Spleen (tissue), 11 donors: ENCODE measurements around the gene SREBF2. TPM values are rescaled to one million over a fixed set of nuclear protein-coding genes. Genes with fewer than 3 reads are reported as not detected.

ENCODE experiments used
- DNase-seq: peaks from one replicate; pipeline ENCODE4 v3.0.0-alpha.2; 2020
- H3K27ac ChIP-seq, 8 donors: fragments of 200-600 bp; sonication (generic) in 7 of 8; 1 replicate in 4 of 8; 2 replicates in 4 of 8; pipeline versions ENCODE4 v1.5.0 to v1.8.0; 2016 to 2021; ENCODE audit warnings: inconsistent platforms in 4 of 8, mild to moderate bottlenecking in 4 of 8, moderate library complexity in 1 of 8
- H3K27me3 ChIP-seq, 7 donors: fragments of 200-600 bp; sonication (generic) in 6 of 7; replicated peaks in 1 of 7; 1 replicate in 4 of 7; 2 replicates in 3 of 7; pipeline versions ENCODE4 v1.5.0 to v1.8.0; 2016 to 2021; ENCODE audit warnings: inconsistent platforms in 3 of 7, mild to moderate bottlenecking in 1 of 7
- H3K36me3 ChIP-seq, 6 donors: fragments of 200-600 bp; sonication (generic) in 5 of 6; 1 replicate in 4 of 6; 2 replicates in 2 of 6; pipeline versions ENCODE4 v1.5.0 to v1.8.0; 2016 to 2021; ENCODE audit warnings: inconsistent platforms in 2 of 6
- H3K4me1 ChIP-seq, 6 donors: fragments of 200-600 bp; sonication (generic) in 5 of 6; 1 replicate in 3 of 6; 2 replicates in 3 of 6; pipeline versions ENCODE4 v1.5.0 to v1.8.0; 2016 to 2021; ENCODE audit warnings: inconsistent platforms in 3 of 6
- H3K4me3 ChIP-seq, 8 donors: fragments of 200-600 bp; sonication (generic) in 7 of 8; 1 replicate in 4 of 8; 2 replicates in 4 of 8; pipeline versions ENCODE4 v1.5.0 to v1.8.0; 2016 to 2021; ENCODE audit warnings: inconsistent platforms in 4 of 8, mild to moderate bottlenecking in 4 of 8, moderate library complexity in 2 of 8
- H3K9me3 ChIP-seq, 8 donors: fragments of 200-600 bp; sonication (generic) in 7 of 8; 1 replicate in 4 of 8; 2 replicates in 4 of 8; pipeline versions ENCODE4 v1.5.0 to v1.8.0; 2016 to 2021; ENCODE audit warnings: inconsistent platforms in 4 of 8
- POLR2A ChIP-seq, 3 donors: fragments of 450-650 bp; IDR thresholded peaks; one replicate each; pipeline ENCODE4 v1.5.1; 2017; ENCODE audit warnings: antibody characterized with exemption in 3 of 3, mild to moderate bottlenecking in 1 of 3
- POLR2AphosphoS5 ChIP-seq, 3 donors: sonication (generic); formaldehyde crosslinking; IDR thresholded peaks; one replicate each; pipeline ENCODE4 v1.5.1; 2017; ENCODE audit warnings: antibody characterized with exemption in 3 of 3
- WGBS, 5 donors: extraction: QIAGEN DNeasy Blood & Tissue Kit in 3 of 5; methylation state at CpG; one replicate each; pipeline versions ENCODE4 v1.1.5 to v1.1.7; 2013 to 2018; 5-methylcytosine and 5-hydroxymethylcytosine counted together
- intact Hi-C: fragments of 100-400 bp; cut with DNase I; formaldehyde crosslinking; loops from one replicate; pipeline ENCODE4 v1.15.0; 2023; ENCODE audit warnings: low total_unique reads
- polyA plus RNA-seq, 3 donors: library from polyadenylated mRNA; stranded (reverse); fragments of 200-250 nt; gene quantifications; one replicate each; pipeline ENCODE4 v1.2.1, GENCODE V29; 2013
- total RNA-seq, 7 donors: library from RNA; depleted of rRNA in 3 of 7; stranded (reverse); fragments of >200 nt in 3 of 7; fragmentation: NEBNext Ultra II Directional in 4 of 7; extraction: Animal tissue kit (Norgen Biotek cat#: 25700) in 4 of 7; gene quantifications; one replicate each; pipeline versions ENCODE4 v1.1.0 to v1.2.1, GENCODE V29; 2016 to 2021
- TF ChIP-seq, protein P1 (sequence below), 11 experiments: fragments of 200-600 bp in 7 of 11; fragments of 450-650 bp in 4 of 11; sonication (generic) in 4 of 11; IDR thresholded peaks in 8 of 11; conservative IDR thresholded peaks in 3 of 11; 1 replicate in 7 of 11; 2 replicates in 4 of 11; pipeline versions ENCODE4 v1.4.0 to v1.8.0; 2016 to 2021; ENCODE audit warnings: antibody characterized with exemption in 11 of 11, inconsistent platforms in 4 of 11, mild to moderate bottlenecking in 1 of 11
- donor health status: healthy with polysubstance abuse.
- donor health status: DM: no; HTN: no; CAD: no; lungs with moderate emphysema.
- donor health status: DM: no; HTN: no; CAD: no.
- donor health status: Bipolar disorder and iron deficiency.
- donor health status: healthy.
- donor health status: DM: no; HTN: no; CAD: no.
- donor health status: DM: yes; HTN: yes; CAD: no.

The SREBF2 gene
- total and polyA plus RNA-seq, 10 donors: 19.4 to 104 (median 63.3) TPM

- 87 to 97% (median 92%) methylated on average over 12 to 24 of the region's 24 CpGs for WGBS, 5 donors
Measured at GRCh38 chr22:41904450-41905410, 71.8 kb downstream of the SREBF2 start.

GRCh38 chr22:41905411-41906202, 72.7 kb downstream of the SREBF2 start:
- no peak overlapping the region for H3K27ac ChIP-seq
- WGBS, 5 donors: 91 to 97% (median 93%) methylated on average over 22 to 23 of the region's 23 CpGs
- TF ChIP-seq POLR2A (IDR thresholded peaks at IDR 0.05) (no peak), POLR2AphosphoS5 (IDR thresholded peaks at IDR 0.05) (peak in 1 of 3 donors; percentile 7)
- no peak overlapping the region for H3K4me3 ChIP-seq
- H3K9me3 ChIP-seq: no peaks in the 10 kb centered on the region
- H3K27me3 ChIP-seq: peaks cover 0 to 19% (median 13%) of the 10 kb centered on the region in 7 donors
- intact Hi-C loops: no loop called here
- DNase-seq: no peak
- peaks cover 13 to 33% (median 28%) of the 10 kb centered on the region in 6 donors for H3K4me1 ChIP-seq
- H3K36me3 ChIP-seq: peaks cover 0 to 75% (median 60%) of the 10 kb centered on the region in 6 donors

More at GRCh38 chr22:41904450-41905410, 71.8 kb downstream of the SREBF2 start:
- H3K27ac ChIP-seq: no peak overlapping the region
- no peak for DNase-seq
- TF ChIP-seq POLR2AphosphoS5 (IDR thresholded peaks at IDR 0.05): peak in 1 of 3 donors; percentile 54
- no peak for TF ChIP-seq POLR2A (IDR thresholded peaks at IDR 0.05)
- intact Hi-C loops: no loop called here
- H3K27me3 ChIP-seq: peaks cover 0 to 10% (median 4%) of the 10 kb centered on the region in 7 donors
- no peak overlapping the region for H3K4me3 ChIP-seq
- no peaks in the 10 kb centered on the region for H3K9me3 ChIP-seq
- H3K4me1 ChIP-seq: peaks cover 11 to 25% (median 19%) of the 10 kb centered on the region in 6 donors
- H3K36me3 ChIP-seq: peaks cover 2 to 84% (median 68%) of the 10 kb centered on the region in 6 donors

- intact Hi-C loops: no loop called here
- WGBS, 5 donors: 91 to 97% (median 95%) methylated on average over 3 to 5 of the region's 5 CpGs
- Histone ChIP-seq H3K27ac (no peak overlapping the region), H3K4me3 (no peak overlapping the region), H3K9me3 (no peaks in the 10 kb centered on the region), H3K36me3 (peaks cover 0 to 63% (median 49%) of the 10 kb centered on the region in 6 donors), H3K27me3 (peaks cover 0 to 31% (median 25%) of the 10 kb centered on the region in 7 donors), H3K4me1 (peaks cover 22 to 45% (median 39%) of the 10 kb centered on the region in 6 donors)
- no peak for DNase-seq
- no peak for TF ChIP-seq POLR2A (IDR thresholded peaks at IDR 0.05)
- TF ChIP-seq, protein P1, sequence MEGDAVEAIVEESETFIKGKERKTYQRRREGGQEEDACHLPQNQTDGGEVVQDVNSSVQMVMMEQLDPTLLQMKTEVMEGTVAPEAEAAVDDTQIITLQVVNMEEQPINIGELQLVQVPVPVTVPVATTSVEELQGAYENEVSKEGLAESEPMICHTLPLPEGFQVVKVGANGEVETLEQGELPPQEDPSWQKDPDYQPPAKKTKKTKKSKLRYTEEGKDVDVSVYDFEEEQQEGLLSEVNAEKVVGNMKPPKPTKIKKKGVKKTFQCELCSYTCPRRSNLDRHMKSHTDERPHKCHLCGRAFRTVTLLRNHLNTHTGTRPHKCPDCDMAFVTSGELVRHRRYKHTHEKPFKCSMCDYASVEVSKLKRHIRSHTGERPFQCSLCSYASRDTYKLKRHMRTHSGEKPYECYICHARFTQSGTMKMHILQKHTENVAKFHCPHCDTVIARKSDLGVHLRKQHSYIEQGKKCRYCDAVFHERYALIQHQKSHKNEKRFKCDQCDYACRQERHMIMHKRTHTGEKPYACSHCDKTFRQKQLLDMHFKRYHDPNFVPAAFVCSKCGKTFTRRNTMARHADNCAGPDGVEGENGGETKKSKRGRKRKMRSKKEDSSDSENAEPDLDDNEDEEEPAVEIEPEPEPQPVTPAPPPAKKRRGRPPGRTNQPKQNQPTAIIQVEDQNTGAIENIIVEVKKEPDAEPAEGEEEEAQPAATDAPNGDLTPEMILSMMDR (IDR thresholded peaks at IDR 0.05 in 8 of 11, conservative IDR thresholded peaks at IDR 0.05 in 3 of 11): no peak
- TF ChIP-seq POLR2AphosphoS5 (IDR thresholded peaks at IDR 0.05): no peak
Measured at GRCh38 chr22:41906822-41907221, 73.9 kb downstream of the SREBF2 start.

GRCh38 chr22:41907436-41908401, 74.8 kb downstream of the SREBF2 start:
- DNase-seq: no peak
- Histone ChIP-seq H3K4me1 (peaks cover 22 to 53% (median 39%) of the 10 kb centered on the region in 6 donors), H3K9me3 (no peaks in the 10 kb centered on the region), H3K27ac (peak overlapping the region in 3 of 8 donors; percentile 19 to 74 (median 19)), H3K36me3 (peaks cover 0 to 54% (median 42%) of the 10 kb centered on the region in 6 donors), H3K27me3 (peaks cover 4 to 40% (median 34%) of the 10 kb centered on the region in 7 donors), H3K4me3 (no peak overlapping the region)
- WGBS, 5 donors: 80 to 92% (median 84%) methylated on average over 8 to 10 of the region's 10 CpGs
- TF ChIP-seq POLR2AphosphoS5 (IDR thresholded peaks at IDR 0.05) (peak in 2 of 3 donors; percentile 25 to 32), POLR2A (IDR thresholded peaks at IDR 0.05) (no peak)
- intact Hi-C loops: no loop called here
